H9 (cell line): ENCODE data around the gene OPN4. TPM values are rescaled to one million over a fixed set of nuclear protein-coding genes. Genes with fewer than 3 reads are reported as not detected.

Experiments used
- DNase-seq: peaks from one replicate; pipeline ENCODE4 v3.0.0-alpha.2; 2017
- H2AFZ ChIP-seq: one replicate; pipeline ENCODE4 v1.6.1; 2013; ENCODE audit warnings: mild to moderate bottlenecking, low read length, control low read depth, moderate library complexity
- H2AK5ac ChIP-seq: 2 replicates; pipeline ENCODE4 v1.6.1; 2013; ENCODE audit warnings: low read length, control low read depth, mixed read lengths; ENCODE audit not compliant: insufficient read length
- H2BK120ac ChIP-seq: one replicate; pipeline ENCODE4 v1.6.1; 2013; ENCODE audit warnings: low read depth, mild to moderate bottlenecking, low read length, control low read depth, inconsistent platforms; ENCODE audit not compliant: poor library complexity, severe bottlenecking
- H2BK12ac ChIP-seq: 2 replicates; pipeline ENCODE4 v1.6.1; 2013; ENCODE audit warnings: low read length, control low read depth, mixed read lengths, low read depth; ENCODE audit not compliant: insufficient read length
- H2BK15ac ChIP-seq: 2 replicates; pipeline ENCODE4 v1.6.1; 2013; ENCODE audit warnings: low read depth, low read length, control low read depth
- H2BK20ac ChIP-seq: one replicate; pipeline ENCODE4 v1.6.1; 2013; ENCODE audit warnings: low read depth, mild to moderate bottlenecking, low read length, control low read depth, inconsistent platforms; ENCODE audit not compliant: poor library complexity, severe bottlenecking
- H2BK5ac ChIP-seq: 2 replicates; pipeline ENCODE4 v1.6.1; 2013; ENCODE audit warnings: low read length, control low read depth, mixed read lengths; ENCODE audit not compliant: insufficient read length
- H3K14ac ChIP-seq: 2 replicates; pipeline ENCODE4 v1.6.1; 2013; ENCODE audit warnings: low read length, control low read depth; ENCODE audit not compliant: insufficient read depth
- H3K18ac ChIP-seq: 2 replicates; pipeline ENCODE4 v1.6.1; 2013; ENCODE audit warnings: low read depth, mild to moderate bottlenecking, mixed read lengths, low read length, control low read depth; ENCODE audit not compliant: insufficient read length
- H3K23ac ChIP-seq: 2 replicates; pipeline ENCODE4 v1.6.1; 2013; ENCODE audit warnings: low read length, control low read depth, mixed read lengths, low read depth; ENCODE audit not compliant: insufficient read length
- H3K23me2 ChIP-seq: 2 replicates; pipeline ENCODE4 v1.6.1; 2013; ENCODE audit warnings: low read depth, mild to moderate bottlenecking, mixed read lengths, low read length, control low read depth; ENCODE audit not compliant: insufficient read length, poor library complexity, severe bottlenecking
- H3K27ac ChIP-seq: 2 replicates; pipeline ENCODE4 v1.5.1; 2013; ENCODE audit warnings: low read length, control low read depth, mixed read lengths, low read depth; ENCODE audit not compliant: insufficient read length
- H3K27me3 ChIP-seq: 2 replicates; pipeline ENCODE4 v1.6.1; 2013; ENCODE audit warnings: low read length, control low read depth, inconsistent platforms; ENCODE audit not compliant: insufficient read depth
- H3K4ac ChIP-seq: 2 replicates; pipeline ENCODE4 v1.6.1; 2013; ENCODE audit warnings: low read depth, mild to moderate bottlenecking, control low read depth, inconsistent platforms, low read length, moderate library complexity
- H3K4me1 ChIP-seq: 2 replicates; pipeline ENCODE4 v1.6.1; 2013; ENCODE audit warnings: low read length, control low read depth, inconsistent platforms; ENCODE audit not compliant: insufficient read depth
- H3K4me2 ChIP-seq: 2 replicates; pipeline ENCODE4 v1.6.1; 2013; ENCODE audit warnings: low read length, control low read depth, mixed read lengths; ENCODE audit not compliant: insufficient read length, insufficient read depth
- H3K56ac ChIP-seq: 2 replicates; pipeline ENCODE4 v1.6.1; 2013; ENCODE audit warnings: low read depth, mild to moderate bottlenecking, mixed read lengths, low read length, control low read depth; ENCODE audit not compliant: insufficient read length
- H3K79me1 ChIP-seq: 2 replicates; pipeline ENCODE4 v1.6.1; 2013; ENCODE audit warnings: low read depth, mild to moderate bottlenecking, moderate library complexity, low read length, control low read depth, inconsistent platforms; ENCODE audit not compliant: insufficient read depth, poor library complexity, severe bottlenecking
- H3K79me2 ChIP-seq: 2 replicates; pipeline ENCODE4 v1.6.1; 2013; ENCODE audit warnings: low read length, control low read depth, inconsistent platforms; ENCODE audit not compliant: insufficient read depth
- H3K9ac ChIP-seq: 2 replicates; pipeline ENCODE4 v1.6.1; 2013; ENCODE audit warnings: low read length, control low read depth, mixed read lengths; ENCODE audit not compliant: insufficient read length; ENCODE audit errors: extremely low read depth
- H3K9me3 ChIP-seq: one replicate; pipeline ENCODE4 v1.6.1; 2013; ENCODE audit warnings: low read depth, low read length, inconsistent platforms; ENCODE audit not compliant: control insufficient read depth
- H3T11ph ChIP-seq: one replicate; pipeline ENCODE4 v1.6.1; 2013; ENCODE audit warnings: mild to moderate bottlenecking, low read length, control low read depth, inconsistent platforms
- H4K20me1 ChIP-seq: one replicate; pipeline ENCODE4 v1.6.1; 2013; ENCODE audit not compliant: control insufficient read depth, insufficient read length, insufficient read depth
- H4K5ac ChIP-seq: 2 replicates; pipeline ENCODE4 v1.6.1; 2013; ENCODE audit warnings: low read depth, mild to moderate bottlenecking, mixed read lengths, low read length, control low read depth; ENCODE audit not compliant: insufficient read length
- H4K8ac ChIP-seq: replicated peaks from 2 replicates; pipeline ENCODE4 v1.6.1; 2013; ENCODE audit warnings: low read length, control low read depth, mixed read lengths, low read depth; ENCODE audit not compliant: insufficient read length
- H4K91ac ChIP-seq: 2 replicates; pipeline ENCODE4 v1.6.1; 2013; ENCODE audit warnings: low read depth, mild to moderate bottlenecking, moderate library complexity, mixed read lengths, low read length, control low read depth; ENCODE audit not compliant: insufficient read length
- H3K27ac Mint-ChIP-seq, 3 experiments: 2 replicates in 2 of 3; 3 replicates in 1 of 3; pipeline ENCODE4 v1.8.0; 2020 to 2021; ENCODE audit warnings: mixed read lengths in 3 of 3, mild to moderate bottlenecking in 1 of 3, moderate library complexity in 1 of 3
- H3K27me3 Mint-ChIP-seq: 2 replicates; pipeline ENCODE4 v1.8.0; 2021; ENCODE audit warnings: low read depth, mild to moderate bottlenecking, moderate library complexity, mixed read lengths
- H3K36me3 Mint-ChIP-seq, 3 experiments: 2 replicates in 2 of 3; 3 replicates in 1 of 3; pipeline ENCODE4 v1.8.0; 2020 to 2021; ENCODE audit warnings: low read depth in 3 of 3, mixed read lengths in 3 of 3; ENCODE audit not compliant: insufficient read depth in 1 of 3
- H3K4me1 Mint-ChIP-seq, 2 experiments: 2 replicates each; pipeline ENCODE4 v1.8.0; 2020; ENCODE audit warnings: mixed read lengths in 2 of 2
- H3K4me3 Mint-ChIP-seq, 2 experiments: 2 replicates in 1 of 2; 3 replicates in 1 of 2; pipeline ENCODE4 v1.8.0; 2020 to 2021; ENCODE audit warnings: mild to moderate bottlenecking in 2 of 2, mixed read lengths in 2 of 2, moderate library complexity in 1 of 2
- H3K9me3 Mint-ChIP-seq, 2 experiments: 2 replicates in 1 of 2; 3 replicates in 1 of 2; pipeline ENCODE4 v1.8.0; 2020; ENCODE audit warnings: mild to moderate bottlenecking in 2 of 2, mixed read lengths in 2 of 2, moderate library complexity in 1 of 2
- WGBS: extraction: QIAGEN DNeasy Blood & Tissue Kit; methylation state at CpG from one replicate; pipeline ENCODE4 v1.1.7; 2013; ENCODE audit warnings: missing lambda C conversion rate, low lambda C conversion rate, mixed read lengths; ENCODE audit not compliant: insufficient read length; ENCODE audit errors: extremely low coverage; 5-methylcytosine and 5-hydroxymethylcytosine counted together
- total RNA-seq: library from RNA; stranded (reverse); gene quantifications from 2 replicates; pipeline ENCODE4 v1.2.1, GENCODE V29; 2021
- TF ChIP-seq, protein P1 (sequence below): fragments of 200-600 bp; sonication (generic); conservative IDR thresholded peaks from 3 replicates; pipeline ENCODE4 v1.8.0; 2021; ENCODE audit warnings: antibody characterized with exemption, mild to moderate bottlenecking

The OPN4 gene
- total RNA-seq, 1 experiment from 2014 or later: not detected

DNA sequence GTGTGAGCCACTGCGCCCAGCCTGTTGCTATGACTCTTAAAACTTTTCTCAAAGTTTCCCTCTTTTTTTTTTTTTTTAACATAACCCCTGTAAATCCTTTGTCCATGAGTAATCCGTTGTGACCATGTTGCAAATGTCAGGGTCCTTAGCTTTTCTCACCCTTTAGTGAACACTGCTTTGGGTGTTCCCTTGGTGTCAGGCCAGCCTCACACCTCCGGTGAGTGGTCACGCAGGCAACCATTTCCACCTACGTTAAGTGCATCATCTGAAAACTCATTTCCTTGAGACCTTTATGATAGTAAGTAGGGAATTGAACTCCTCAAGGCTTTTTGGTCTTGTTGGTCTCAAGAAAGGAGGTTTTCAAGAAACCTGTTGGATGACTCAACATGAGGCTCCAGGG is 41.3 kb upstream of the OPN4 start:
- Histone ChIP-seq H3K79me2 (no peaks in the 10 kb centered on the region), H3K27me3 (no peaks in the 10 kb centered on the region), H2BK5ac (no peak overlapping the region), H3K4me2 (no peak overlapping the region), H3K18ac (no peak overlapping the region), H2BK20ac (no peak overlapping the region), H3K23me2 (no peaks in the 10 kb centered on the region), H4K5ac (no peak overlapping the region), H3T11ph (no peak overlapping the region), H3K4ac (no peak overlapping the region), H4K91ac (no peak overlapping the region), H4K8ac (no peak overlapping the region), H3K27ac (no peak overlapping the region), H2AFZ (no peak overlapping the region), H2BK120ac (no peak overlapping the region), H3K4me1 (no peaks in the 10 kb centered on the region), H3K9ac (no peak overlapping the region), H2BK15ac (no peak overlapping the region), H3K14ac (no peak overlapping the region), H3K79me1 (no peaks in the 10 kb centered on the region), H4K20me1 (no peaks in the 10 kb centered on the region), H3K56ac (no peak overlapping the region), H3K9me3 (no peaks in the 10 kb centered on the region), H2BK12ac (no peak overlapping the region), H2AK5ac (no peak overlapping the region), H3K23ac (no peak overlapping the region)
- peaks cover 0 to 1% (median 1%) of the 10 kb centered on the region in 3 experiments; a peak in 3 of 7 replicates for H3K36me3 Mint-ChIP-seq
- WGBS: no CpG with 5 or more reads among the region's 5 CpGs
- DNase-seq: no peak
- TF ChIP-seq, protein P1, sequence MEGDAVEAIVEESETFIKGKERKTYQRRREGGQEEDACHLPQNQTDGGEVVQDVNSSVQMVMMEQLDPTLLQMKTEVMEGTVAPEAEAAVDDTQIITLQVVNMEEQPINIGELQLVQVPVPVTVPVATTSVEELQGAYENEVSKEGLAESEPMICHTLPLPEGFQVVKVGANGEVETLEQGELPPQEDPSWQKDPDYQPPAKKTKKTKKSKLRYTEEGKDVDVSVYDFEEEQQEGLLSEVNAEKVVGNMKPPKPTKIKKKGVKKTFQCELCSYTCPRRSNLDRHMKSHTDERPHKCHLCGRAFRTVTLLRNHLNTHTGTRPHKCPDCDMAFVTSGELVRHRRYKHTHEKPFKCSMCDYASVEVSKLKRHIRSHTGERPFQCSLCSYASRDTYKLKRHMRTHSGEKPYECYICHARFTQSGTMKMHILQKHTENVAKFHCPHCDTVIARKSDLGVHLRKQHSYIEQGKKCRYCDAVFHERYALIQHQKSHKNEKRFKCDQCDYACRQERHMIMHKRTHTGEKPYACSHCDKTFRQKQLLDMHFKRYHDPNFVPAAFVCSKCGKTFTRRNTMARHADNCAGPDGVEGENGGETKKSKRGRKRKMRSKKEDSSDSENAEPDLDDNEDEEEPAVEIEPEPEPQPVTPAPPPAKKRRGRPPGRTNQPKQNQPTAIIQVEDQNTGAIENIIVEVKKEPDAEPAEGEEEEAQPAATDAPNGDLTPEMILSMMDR: no peak
- peaks cover 4% of the 10 kb centered on the region for H3K27me3 Mint-ChIP-seq
- H3K4me1 Mint-ChIP-seq: no peaks in the 10 kb centered on the region
- no peak overlapping the region for H3K4me3 Mint-ChIP-seq
- H3K9me3 Mint-ChIP-seq: peaks cover 2% of the 10 kb centered on the region in 2 experiments; a peak in 3 of 5 replicates
- no peak overlapping the region for H3K27ac Mint-ChIP-seq
